ENCODE data around the gene NECAB3.
"Not testable (repeated sequence)": the region's sequence is repeated elsewhere in the genome, so short reads cannot be mapped to it uniquely, and the experiment has no call there.

NECAB3 gene

DNA sequence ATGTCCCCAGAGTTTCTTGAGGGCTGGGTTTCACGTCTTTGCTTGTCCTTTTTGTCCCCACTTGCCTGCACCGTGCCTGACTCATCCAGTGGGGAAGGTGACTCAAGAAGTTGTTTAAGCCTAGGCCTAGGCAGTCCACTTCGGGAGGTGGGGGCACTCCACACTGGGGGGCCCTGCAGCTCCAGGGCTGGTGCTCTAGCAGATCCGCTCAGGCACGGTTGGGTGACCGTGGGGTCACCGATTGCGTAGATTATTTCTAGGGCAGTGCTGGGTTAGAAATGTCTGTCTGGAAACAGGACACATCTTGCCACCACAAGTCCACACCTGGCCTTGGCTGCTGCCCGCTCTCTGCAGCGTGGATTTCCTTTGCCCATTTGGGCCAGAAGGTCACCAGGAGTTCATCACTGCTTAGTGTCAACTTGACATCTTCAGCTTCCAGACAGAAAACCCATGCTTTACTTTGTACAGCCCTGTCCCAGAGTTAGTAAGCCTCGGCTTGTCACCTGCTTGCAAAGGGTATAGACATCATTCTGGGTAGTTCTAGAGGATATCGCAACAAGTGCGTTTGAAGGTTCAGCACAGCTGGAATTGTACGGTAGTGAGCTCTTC is 25.7 kb downstream of the NECAB3 start:
- DNase-seq (ENCODE audit: low read depth in 1 of 2, low spot score in 1 of 2), result no peak
- Histone ChIP-seq H3K4me3 (replicated peaks; ENCODE audit: insufficient read depth, low read length) (no peak overlapping the region), H3K27ac (replicated peaks) (no peak overlapping the region), H3K27me3 (ENCODE audit: insufficient read depth, poor library complexity, severe bottlenecking) (no peaks in the 10 kb centered on the region)
- TF ChIP-seq POLR2AphosphoS5 (IDR thresholded peaks at IDR 0.05; ENCODE audit: low read depth) (no peak), SPI1 (IDR thresholded peaks at IDR 0.05; ENCODE audit: borderline replicate concordance, low read depth) (no peak), GABPA (IDR thresholded peaks at IDR 0.05; ENCODE audit: low read depth) (no peak)
- TF ChIP-seq, protein P1, sequence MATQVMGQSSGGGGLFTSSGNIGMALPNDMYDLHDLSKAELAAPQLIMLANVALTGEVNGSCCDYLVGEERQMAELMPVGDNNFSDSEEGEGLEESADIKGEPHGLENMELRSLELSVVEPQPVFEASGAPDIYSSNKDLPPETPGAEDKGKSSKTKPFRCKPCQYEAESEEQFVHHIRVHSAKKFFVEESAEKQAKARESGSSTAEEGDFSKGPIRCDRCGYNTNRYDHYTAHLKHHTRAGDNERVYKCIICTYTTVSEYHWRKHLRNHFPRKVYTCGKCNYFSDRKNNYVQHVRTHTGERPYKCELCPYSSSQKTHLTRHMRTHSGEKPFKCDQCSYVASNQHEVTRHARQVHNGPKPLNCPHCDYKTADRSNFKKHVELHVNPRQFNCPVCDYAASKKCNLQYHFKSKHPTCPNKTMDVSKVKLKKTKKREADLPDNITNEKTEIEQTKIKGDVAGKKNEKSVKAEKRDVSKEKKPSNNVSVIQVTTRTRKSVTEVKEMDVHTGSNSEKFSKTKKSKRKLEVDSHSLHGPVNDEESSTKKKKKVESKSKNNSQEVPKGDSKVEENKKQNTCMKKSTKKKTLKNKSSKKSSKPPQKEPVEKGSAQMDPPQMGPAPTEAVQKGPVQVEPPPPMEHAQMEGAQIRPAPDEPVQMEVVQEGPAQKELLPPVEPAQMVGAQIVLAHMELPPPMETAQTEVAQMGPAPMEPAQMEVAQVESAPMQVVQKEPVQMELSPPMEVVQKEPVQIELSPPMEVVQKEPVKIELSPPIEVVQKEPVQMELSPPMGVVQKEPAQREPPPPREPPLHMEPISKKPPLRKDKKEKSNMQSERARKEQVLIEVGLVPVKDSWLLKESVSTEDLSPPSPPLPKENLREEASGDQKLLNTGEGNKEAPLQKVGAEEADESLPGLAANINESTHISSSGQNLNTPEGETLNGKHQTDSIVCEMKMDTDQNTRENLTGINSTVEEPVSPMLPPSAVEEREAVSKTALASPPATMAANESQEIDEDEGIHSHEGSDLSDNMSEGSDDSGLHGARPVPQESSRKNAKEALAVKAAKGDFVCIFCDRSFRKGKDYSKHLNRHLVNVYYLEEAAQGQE (IDR thresholded peaks at IDR 0.05; ENCODE audit: insufficient replicate concordance, low read depth), result no peak
- TF ChIP-seq, protein P2, sequence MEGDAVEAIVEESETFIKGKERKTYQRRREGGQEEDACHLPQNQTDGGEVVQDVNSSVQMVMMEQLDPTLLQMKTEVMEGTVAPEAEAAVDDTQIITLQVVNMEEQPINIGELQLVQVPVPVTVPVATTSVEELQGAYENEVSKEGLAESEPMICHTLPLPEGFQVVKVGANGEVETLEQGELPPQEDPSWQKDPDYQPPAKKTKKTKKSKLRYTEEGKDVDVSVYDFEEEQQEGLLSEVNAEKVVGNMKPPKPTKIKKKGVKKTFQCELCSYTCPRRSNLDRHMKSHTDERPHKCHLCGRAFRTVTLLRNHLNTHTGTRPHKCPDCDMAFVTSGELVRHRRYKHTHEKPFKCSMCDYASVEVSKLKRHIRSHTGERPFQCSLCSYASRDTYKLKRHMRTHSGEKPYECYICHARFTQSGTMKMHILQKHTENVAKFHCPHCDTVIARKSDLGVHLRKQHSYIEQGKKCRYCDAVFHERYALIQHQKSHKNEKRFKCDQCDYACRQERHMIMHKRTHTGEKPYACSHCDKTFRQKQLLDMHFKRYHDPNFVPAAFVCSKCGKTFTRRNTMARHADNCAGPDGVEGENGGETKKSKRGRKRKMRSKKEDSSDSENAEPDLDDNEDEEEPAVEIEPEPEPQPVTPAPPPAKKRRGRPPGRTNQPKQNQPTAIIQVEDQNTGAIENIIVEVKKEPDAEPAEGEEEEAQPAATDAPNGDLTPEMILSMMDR (IDR thresholded peaks at IDR 0.05; ENCODE audit: insufficient read depth, low read length), result no peak

DNA sequence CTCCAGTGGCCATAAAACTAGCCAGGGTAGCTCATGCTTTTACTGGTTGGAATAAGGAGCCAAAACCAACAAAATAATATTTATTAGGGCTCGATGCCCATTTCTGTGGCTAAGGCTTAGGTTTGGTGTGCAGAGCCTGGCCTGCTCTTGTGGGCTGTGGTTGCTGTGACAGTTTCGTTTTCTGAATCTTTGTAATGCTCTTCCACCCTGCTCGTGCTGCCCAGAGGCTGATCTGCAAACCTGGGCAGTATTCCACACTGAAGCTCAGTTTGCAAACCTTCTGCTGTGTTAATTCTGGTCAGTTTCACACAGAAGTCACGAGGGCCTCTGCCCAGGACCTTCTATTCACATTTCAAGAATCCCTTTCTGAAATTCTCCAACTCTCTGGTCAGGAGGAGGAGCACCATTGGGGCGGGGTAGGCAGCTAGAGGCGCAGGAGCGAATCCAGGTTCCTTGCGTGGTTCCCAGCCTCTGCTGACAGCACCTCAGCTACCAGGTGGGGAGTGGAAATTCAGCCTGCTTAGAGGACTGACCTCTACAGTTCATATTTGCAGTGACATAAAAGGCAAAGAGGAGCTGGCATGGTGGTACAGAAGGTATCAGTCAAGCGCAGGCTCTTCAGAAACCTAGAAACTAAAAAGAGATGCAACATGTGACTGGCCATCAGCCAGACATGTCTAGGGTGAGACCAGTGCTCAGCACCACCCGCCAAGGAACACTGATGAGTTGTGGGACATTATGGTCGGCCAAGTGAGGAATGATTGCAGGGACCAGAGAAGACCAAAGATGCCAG is 26.4 kb downstream of the NECAB3 start:
- Histone ChIP-seq H3K4me3 (replicated peaks; ENCODE audit: insufficient read depth, low read length) (no peak overlapping the region), H3K27me3 (ENCODE audit: insufficient read depth, poor library complexity, severe bottlenecking) (no peaks in the 10 kb centered on the region), H3K27ac (replicated peaks) (no peak overlapping the region)
- TF ChIP-seq SPI1 (IDR thresholded peaks at IDR 0.05; ENCODE audit: borderline replicate concordance, low read depth) (no peak), GABPA (IDR thresholded peaks at IDR 0.05; ENCODE audit: low read depth) (no peak), POLR2AphosphoS5 (IDR thresholded peaks at IDR 0.05; ENCODE audit: low read depth) (no peak)
- TF ChIP-seq, protein P1 (IDR thresholded peaks at IDR 0.05; ENCODE audit: insufficient replicate concordance, low read depth), result no peak
- TF ChIP-seq, protein P2 (IDR thresholded peaks at IDR 0.05; ENCODE audit: insufficient read depth, low read length), result no peak
- DNase-seq (ENCODE audit: low read depth in 1 of 2, low spot score in 1 of 2), result no peak

DNA sequence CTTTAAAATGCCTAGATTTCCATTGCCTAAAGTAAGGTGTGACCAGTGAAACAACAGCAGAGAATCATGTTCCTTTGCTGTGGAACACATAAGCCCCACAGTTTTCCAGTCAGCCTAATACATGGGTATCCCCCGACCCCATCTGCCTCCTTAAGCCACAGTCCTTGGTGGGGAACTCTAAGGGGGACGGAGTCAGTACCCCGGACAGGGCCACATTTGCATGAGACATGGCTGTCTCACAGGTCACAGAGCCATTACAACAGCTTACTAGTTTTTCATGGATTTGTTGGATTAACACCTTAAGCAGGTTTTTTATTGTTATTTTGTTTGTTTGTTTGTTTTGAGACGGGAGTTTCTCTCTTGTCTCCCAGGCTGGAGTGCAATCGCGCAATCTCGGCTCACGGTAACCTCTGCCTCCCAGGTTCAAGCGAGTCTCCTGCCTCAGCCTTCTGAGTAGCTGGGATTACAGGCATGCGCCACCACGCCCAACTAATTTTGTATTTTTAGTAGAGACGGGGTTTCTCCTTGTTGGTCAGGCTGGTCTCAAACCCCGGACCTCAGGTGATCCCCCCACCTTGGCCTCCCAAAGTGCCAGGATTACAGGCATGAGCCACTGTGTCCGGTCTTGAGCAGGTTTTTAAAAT is 27.1 kb downstream of the NECAB3 start:
- not testable (repeated sequence) for H3K27me3 ChIP-seq (ENCODE audit: insufficient read depth, poor library complexity, severe bottlenecking); H3K4me3 ChIP-seq (replicated peaks; ENCODE audit: insufficient read depth, low read length); DNase-seq (ENCODE audit: low read depth in 1 of 2, low spot score in 1 of 2); H3K27ac ChIP-seq (replicated peaks)
- TF ChIP-seq, protein P1 (IDR thresholded peaks at IDR 0.05; ENCODE audit: insufficient replicate concordance, low read depth), result peak; percentile 87

Measured in HL-60 (cell line).